NCI-H1105 treated with DMSO at 0.1 percent for 48 hours (cell line): ENCODE results near the gene DPYD.

Experiments
- DNase-seq: peaks from one replicate; lab custom pipeline; 2025; lab: John Stamatoyannopoulos, UW

DPYD gene

GRCh38 chr1:97783751-97784150 is 137.1 kb downstream of the DPYD start:
- DNase-seq: no peak

- no peak for DNase-seq
Observed at GRCh38 chr1:97781762-97782337, 139.0 kb downstream of the DPYD start.

GRCh38 chr1:97780884-97781283 is 139.9 kb downstream of the DPYD start:
- DNase-seq: no peak

GRCh38 chr1:97778718-97779117 is 142.1 kb downstream of the DPYD start:
- DNase-seq: no peak

GRCh38 chr1:97770376-97770775 is 150.5 kb downstream of the DPYD start:
- DNase-seq: no peak

- no peak for DNase-seq
Observed at GRCh38 chr1:97767381-97767780, 153.5 kb downstream of the DPYD start.

GRCh38 chr1:97764991-97765390 is 155.8 kb downstream of the DPYD start:
- DNase-seq: no peak

GRCh38 chr1:97761637-97762036 is 159.2 kb downstream of the DPYD start:
- DNase-seq: no peak

- no peak for DNase-seq
Observed at GRCh38 chr1:97759078-97759477, 161.8 kb downstream of the DPYD start.

- DNase-seq: no peak
Observed at GRCh38 chr1:97758541-97759057, 162.2 kb downstream of the DPYD start.

- no peak for DNase-seq
Observed at GRCh38 chr1:97745912-97746311, 174.9 kb downstream of the DPYD start.

GRCh38 chr1:97744977-97745376 is 175.9 kb downstream of the DPYD start:
- no peak for DNase-seq

- DNase-seq: peak; percentile 94
Observed at GRCh38 chr1:97743129-97743528, 177.7 kb downstream of the DPYD start.

- DNase-seq: no peak
Observed at GRCh38 chr1:97740891-97741290, 179.9 kb downstream of the DPYD start.

- no peak for DNase-seq
Observed at GRCh38 chr1:97739596-97740103, 181.2 kb downstream of the DPYD start.

GRCh38 chr1:97738270-97738669 is 182.6 kb downstream of the DPYD start:
- DNase-seq: no peak

- DNase-seq: no peak
Observed at GRCh38 chr1:97730271-97730670, 190.6 kb downstream of the DPYD start.

GRCh38 chr1:97728436-97728835 is 192.4 kb downstream of the DPYD start:
- no peak for DNase-seq

GRCh38 chr1:97727029-97727428 is 193.8 kb downstream of the DPYD start:
- DNase-seq: no peak

- no peak for DNase-seq
Observed at GRCh38 chr1:97726386-97726785, 194.4 kb downstream of the DPYD start.

- no peak for DNase-seq
Observed at GRCh38 chr1:97721221-97721620, 199.6 kb downstream of the DPYD start.

- DNase-seq: no peak
Observed at GRCh38 chr1:97712980-97713379, 207.9 kb downstream of the DPYD start.

- DNase-seq: no peak
Observed at GRCh38 chr1:97711858-97712257, 209.0 kb downstream of the DPYD start.

- DNase-seq: no peak
Observed at GRCh38 chr1:97693601-97694000, 227.2 kb downstream of the DPYD start.
